HuH-7.5 (cell line): ENCODE data around the gene FAM32A.

Source experiments
- DNase-seq: peaks from one replicate; pipeline ENCODE4 v3.0.0; 2011; ENCODE audit warnings: low spot score

FAM32A gene

GRCh38 chr19:16185123-16185767 is at the start of gene FAM32A:
TSS of gene FAM32A (plus strand) at chr19:16185410. CDS start at chr19:16185443, 33 bp downstream.
- peak; percentile 98 for DNase-seq

GRCh38 chr19:16135430-16136127 is 49.6 kb upstream of the FAM32A start:
- no peak for DNase-seq

- DNase-seq, result no peak
Observed at GRCh38 chr19:16136185-16136999, 48.8 kb upstream of the FAM32A start.

- no peak for DNase-seq
Observed at GRCh38 chr19:16139752-16140151, 45.5 kb upstream of the FAM32A start.

GRCh38 chr19:16141043-16141442 is 44.2 kb upstream of the FAM32A start:
- DNase-seq, result no peak

- DNase-seq, result no peak
Observed at GRCh38 chr19:16142032-16142580, 43.1 kb upstream of the FAM32A start.

- DNase-seq, result no peak
Observed at GRCh38 chr19:16143399-16144215, 41.6 kb upstream of the FAM32A start, which contains the start of gene HSH2D. TSS of gene HSH2D (plus strand) at chr19:16143685. CDS start at chr19:16148751, 5,066 bp downstream.

GRCh38 chr19:16144216-16144581 is 41.0 kb upstream of the FAM32A start:
- no peak for DNase-seq

GRCh38 chr19:16146112-16146511 is 39.1 kb upstream of the FAM32A start:
- DNase-seq, result no peak

- DNase-seq, result no peak
Observed at GRCh38 chr19:16148443-16149229, 36.6 kb upstream of the FAM32A start.

GRCh38 chr19:16153582-16154336 is 31.5 kb upstream of the FAM32A start:
- DNase-seq, result no peak

GRCh38 chr19:16154557-16154956 is 30.7 kb upstream of the FAM32A start:
- no peak for DNase-seq

- DNase-seq, result no peak
Observed at GRCh38 chr19:16155128-16155527, 30.1 kb upstream of the FAM32A start.

GRCh38 chr19:16156904-16157303 is 28.3 kb upstream of the FAM32A start:
- no peak for DNase-seq

GRCh38 chr19:16157601-16158000 is 27.6 kb upstream of the FAM32A start:
- no peak for DNase-seq

GRCh38 chr19:16159655-16160054 is 25.6 kb upstream of the FAM32A start:
- DNase-seq, result no peak

- DNase-seq, result no peak
Observed at GRCh38 chr19:16160445-16160942, 24.7 kb upstream of the FAM32A start.

GRCh38 chr19:16160943-16161560 is 24.2 kb upstream of the FAM32A start:
- no peak for DNase-seq

- no peak for DNase-seq
Observed at GRCh38 chr19:16161840-16162239, 23.4 kb upstream of the FAM32A start.
